GM21381 (cell line): Measurements from ENCODE around the gene CCDC85B.
"Not testable (repeated sequence)": the region's sequence is repeated elsewhere in the genome, so short reads cannot be mapped to it uniquely, and the experiment has no call there.

Experiments
- ATAC-seq: cut with Tn5 transposase; IDR thresholded peaks from one replicate; pipeline ENCODE4 v1.9.1; 2021; ENCODE audit warnings: mild to moderate bottlenecking, moderate library complexity; ENCODE audit not compliant: unreplicated experiment

The CCDC85B gene

DNA sequence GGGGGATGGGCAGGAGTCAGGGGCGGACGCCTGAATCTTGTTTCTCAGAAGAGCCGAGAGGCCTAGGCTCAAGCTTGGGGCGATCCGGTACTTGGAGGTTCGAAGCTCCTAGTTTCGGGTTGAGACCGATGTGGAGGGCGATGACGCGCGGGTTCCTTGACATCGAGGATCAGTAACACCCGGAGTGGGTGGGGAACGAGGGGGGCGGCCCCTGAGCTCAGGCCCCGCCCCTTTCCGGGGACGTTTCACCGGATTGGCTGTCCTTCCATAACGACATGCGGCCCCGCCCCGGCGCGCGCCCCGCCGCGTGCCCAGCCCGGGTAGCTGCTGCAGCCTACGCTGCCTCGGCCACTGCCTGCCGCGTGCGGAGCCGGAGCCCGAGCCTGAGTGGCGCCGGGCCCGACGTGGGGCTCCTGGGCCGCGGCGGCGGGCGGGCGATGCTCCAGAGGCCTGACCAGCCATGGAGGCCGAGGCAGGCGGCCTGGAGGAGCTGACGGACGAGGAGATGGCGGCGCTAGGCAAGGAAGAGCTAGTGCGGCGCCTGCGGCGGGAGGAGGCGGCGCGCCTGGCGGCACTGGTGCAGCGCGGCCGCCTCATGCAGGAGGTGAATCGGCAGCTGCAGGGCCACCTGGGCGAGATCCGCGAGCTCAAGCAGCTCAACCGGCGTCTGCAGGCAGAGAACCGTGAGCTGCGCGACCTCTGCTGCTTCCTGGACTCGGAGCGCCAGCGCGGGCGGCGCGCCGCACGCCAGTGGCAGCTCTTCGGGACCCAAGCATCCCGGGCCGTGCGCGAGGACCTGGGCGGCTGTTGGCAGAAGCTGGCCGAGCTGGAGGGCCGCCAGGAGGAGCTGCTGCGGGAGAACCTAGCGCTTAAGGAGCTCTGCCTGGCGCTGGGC lies at the start of gene CCDC85B:
Gene CCDC85B, plus strand, starts transcription at position 350 of the 895 bp plus-strand sequence. Its CDS starts 111 bp downstream, at position 461.
- peak; percentile 49 for ATAC-seq

DNA sequence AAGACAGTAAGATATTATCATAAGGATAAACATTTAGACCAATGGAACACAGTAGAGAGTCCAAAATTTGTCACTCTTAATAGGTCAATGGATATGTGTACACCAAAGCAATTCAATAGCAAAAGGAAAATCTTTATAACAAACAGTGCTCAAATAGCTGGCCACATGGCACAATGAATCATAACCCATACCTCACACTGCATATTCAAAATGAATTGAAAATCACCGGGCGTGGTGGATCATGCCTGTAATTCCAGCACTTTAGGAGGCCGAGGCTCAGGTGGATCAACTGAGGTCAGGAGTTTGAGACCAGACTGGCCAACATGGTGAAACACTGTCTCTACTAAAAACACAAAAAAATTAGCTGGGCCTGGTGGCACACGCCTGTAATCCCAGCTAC lies 48.3 kb upstream of the CCDC85B start:
- ATAC-seq, result no peak

- ATAC-seq, result no peak
Measured at GRCh38 chr11:65843811-65844210, 46.7 kb upstream of the CCDC85B start.

DNA sequence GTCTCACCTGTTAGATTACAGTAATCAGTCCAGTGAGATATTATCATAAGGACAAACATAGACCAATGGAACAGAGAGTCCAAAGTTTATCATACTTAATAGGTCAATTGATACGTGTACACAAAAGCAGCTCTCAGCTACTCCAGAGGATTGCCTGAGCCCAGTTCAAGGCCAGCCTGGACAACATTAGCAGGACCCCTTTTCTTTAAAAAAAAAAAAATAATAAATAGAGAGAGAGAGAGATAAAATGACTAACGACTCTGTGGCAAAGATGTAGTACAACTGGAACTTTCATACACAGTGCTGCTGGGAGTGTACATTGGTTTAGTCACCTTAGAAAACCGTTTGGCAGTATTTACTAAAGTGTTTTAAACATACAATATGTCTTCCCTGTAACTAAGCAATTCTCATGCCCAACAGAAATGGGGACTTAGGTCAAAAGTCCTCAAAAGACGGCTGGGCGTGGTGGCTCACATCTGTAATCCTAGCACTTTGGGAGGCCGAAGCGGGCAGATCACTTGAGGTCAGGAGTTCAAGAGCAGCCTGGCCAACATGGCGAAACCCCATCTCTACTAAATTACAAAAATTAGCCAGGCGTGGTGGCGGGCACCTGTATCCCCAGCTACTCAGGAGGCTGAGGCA lies 46.1 kb upstream of the CCDC85B start:
- ATAC-seq, result no peak

GRCh38 chr11:65847746-65848145 lies 42.7 kb upstream of the CCDC85B start:
- ATAC-seq, result no peak

DNA sequence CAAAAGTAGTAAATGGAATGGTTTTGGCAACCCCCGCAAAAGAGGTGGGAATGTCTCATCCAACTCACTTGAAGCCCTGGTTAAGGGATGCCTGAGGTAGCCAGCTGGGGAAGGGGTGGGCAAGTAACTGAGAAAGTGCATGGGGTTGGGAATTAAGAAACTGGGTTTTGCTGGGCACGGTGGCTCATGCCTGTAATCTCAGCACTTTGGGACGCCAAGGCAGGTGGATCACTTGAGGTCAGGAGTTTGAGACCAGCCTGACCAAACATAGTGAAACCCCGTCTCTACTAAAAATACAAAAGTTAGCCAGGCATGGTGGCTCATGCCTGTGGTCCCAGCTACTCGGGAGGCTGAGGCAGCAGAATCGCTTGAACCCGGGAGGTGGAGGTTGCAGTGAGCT lies 41.8 kb upstream of the CCDC85B start:
- not testable (repeated sequence) for ATAC-seq

- no peak for ATAC-seq
Measured at GRCh38 chr11:65849366-65849765, 41.1 kb upstream of the CCDC85B start.

DNA sequence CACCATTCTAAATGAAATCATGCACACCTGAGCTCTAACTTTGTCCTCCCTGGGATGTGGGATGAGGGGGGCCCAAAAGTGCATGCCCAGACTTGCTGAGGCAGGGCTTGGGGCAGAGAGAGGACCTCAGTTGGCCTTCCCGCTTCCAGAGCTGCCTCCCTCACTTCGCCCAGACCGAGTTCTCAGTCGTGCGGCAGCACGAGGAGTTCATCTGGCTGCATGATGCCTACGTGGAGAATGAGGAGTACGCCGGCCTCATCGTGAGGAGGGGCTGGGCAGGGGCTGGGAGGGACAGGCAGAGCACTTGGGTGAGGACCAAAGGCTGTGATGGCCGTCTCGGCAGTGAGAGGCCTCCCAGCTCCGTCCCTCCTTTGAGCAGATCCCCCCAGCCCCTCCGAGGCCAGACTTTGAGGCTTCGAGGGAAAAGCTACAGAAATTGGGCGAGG lies 40.7 kb upstream of the CCDC85B start:
- no peak for ATAC-seq

DNA sequence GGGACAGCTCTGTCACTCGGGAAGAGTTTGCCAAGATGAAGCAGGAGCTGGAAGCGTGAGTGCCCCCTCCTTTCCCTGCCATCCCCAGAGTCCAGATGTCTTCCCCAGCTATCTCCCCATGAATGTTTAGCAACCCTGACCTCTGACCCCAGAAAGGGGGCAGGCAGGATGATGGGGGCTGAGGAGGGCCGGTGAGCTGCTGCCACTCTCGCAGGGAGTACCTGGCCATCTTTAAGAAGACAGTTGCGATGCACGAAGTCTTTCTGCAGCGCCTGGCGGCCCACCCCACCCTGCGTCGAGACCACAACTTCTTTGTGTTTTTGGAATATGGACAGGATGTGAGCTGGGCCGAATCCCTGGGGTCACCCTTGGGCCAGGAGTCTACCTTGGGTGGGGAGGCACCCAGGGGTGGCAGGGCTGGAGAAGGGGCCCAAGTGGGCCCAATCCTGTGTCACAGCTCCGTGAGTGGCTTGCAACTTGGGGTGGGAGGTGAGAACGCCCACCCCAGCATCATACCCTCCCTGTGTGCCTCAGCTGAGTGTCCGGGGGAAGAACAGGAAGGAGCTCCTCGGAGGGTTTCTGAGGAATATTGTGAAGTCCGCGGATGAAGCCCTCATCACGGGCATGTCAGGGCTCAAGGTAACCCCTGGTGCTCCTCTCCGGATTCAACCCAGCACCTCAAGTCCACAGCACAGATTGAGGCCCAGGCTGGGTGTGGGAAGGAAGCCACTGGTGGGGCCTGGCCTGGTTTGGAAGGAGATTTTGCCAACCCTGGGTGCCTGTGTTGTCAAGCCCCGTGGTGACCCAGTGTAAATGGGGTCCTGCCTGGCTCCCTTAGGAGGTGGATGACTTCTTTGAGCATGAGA lies 40.0 kb upstream of the CCDC85B start:
- ATAC-seq, result no peak

- ATAC-seq, result no peak
Measured at GRCh38 chr11:65851083-65851579, 39.3 kb upstream of the CCDC85B start.

- no peak for ATAC-seq
Measured at GRCh38 chr11:65851811-65852507, 38.5 kb upstream of the CCDC85B start.

- ATAC-seq, result no peak
Measured at GRCh38 chr11:65852508-65853245, 37.8 kb upstream of the CCDC85B start.

DNA sequence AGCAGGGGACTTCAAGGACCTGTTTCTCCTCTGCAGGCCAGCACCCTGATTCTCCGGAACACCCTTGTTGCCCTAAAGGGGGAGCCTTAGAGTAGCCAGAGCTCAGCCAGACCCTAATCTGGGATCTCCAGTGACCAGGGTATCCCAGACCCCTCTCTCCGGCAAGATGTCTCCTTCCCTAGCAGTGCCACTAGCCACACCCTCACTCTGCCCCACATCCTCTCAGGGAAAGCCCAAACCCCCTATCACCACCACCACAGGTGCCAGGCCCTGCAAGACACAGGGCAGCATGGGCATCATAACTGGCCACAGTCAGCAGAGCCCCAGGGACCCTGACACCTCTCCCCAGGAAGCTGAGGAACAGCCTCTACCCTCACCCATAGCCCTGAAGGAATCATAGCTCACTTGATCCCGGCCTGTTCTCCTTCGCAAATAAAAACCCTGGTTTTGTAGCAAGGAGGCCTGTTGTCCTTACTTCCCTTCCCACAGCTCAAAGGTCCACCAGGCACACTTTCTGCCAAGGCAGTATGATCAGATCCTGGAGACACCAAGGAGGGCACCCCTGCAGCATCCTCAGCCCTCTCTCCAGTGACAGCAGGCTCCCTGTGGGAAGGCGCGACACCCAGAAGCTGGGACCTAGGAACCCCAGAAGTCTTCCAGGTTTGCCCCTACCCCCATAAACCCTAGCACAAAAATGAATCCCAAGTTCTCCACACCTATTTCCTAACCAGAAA lies 37.1 kb upstream of the CCDC85B start:
- ATAC-seq, result no peak

- no peak for ATAC-seq
Measured at GRCh38 chr11:65854161-65854592, 36.3 kb upstream of the CCDC85B start.

GRCh38 chr11:65854852-65855837 lies 35.3 kb upstream of the CCDC85B start:
- ATAC-seq, result no peak

GRCh38 chr11:65855927-65856363 lies 34.5 kb upstream of the CCDC85B start:
- no peak for ATAC-seq

DNA sequence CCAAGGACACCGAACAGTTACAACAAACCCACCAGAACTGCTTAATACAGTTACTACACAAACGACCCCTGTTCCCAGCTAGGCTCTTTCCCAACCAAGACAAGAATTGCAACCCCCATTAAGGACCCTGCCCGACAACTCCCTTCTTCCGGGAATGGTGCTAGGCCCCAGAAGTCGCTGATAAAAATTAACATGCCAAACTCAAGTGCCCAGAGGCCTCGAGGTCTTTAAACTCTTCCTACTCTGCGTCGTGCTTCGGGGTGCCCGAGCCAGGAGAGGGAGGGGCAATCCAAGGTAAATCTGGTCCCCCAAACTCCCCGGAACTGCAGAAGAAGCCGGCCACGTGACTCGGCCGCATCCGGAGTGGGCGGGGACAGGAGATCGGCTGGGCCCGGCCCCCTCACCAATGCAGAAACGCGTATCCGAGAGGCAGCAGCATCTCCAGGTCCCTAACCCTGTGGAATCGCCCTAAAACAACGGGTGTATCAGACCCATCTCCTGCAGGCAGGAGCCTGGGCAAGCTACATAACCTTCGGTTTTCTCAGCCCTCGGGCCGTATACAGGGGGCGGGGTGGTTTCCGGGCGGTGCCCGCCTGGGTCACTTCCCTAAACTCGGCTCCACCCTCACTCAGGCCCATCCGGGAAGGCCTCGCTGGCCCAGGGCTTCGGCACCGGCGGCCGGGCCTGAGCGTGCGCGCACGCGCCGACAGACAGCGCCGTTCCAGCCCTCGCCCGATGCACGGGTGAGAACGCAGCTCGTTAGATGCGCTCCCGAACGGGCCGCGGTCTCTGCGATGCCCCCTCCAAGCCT lies 33.6 kb upstream of the CCDC85B start:
- ATAC-seq, result peak; percentile 31
